IMR-90 (cell line): ENCODE results near the gene OSBP2. TPM values are rescaled to one million over a fixed set of nuclear protein-coding genes. Genes with fewer than 3 reads are reported as not detected.

Experiments used
- ATAC-seq: fragments of 200-7000 bp; cut with Tn5 transposase; 2 replicates; pipeline ENCODE4 v1.9.1; 2020; ENCODE audit warnings: low read depth, mild to moderate bottlenecking, moderate library complexity
- BruUV-seq: library from RNA; stranded (reverse); fragments of 400-500 nt; replicated peaks from 2 replicates; lab custom pipeline; 2021; lab: Mats Ljungman, UMichigan
- CTCF ChIA-PET: fragments of 300-600 bp; formaldehyde crosslinking; extraction: SDS; loops from one replicate; lab custom pipeline; 2021; ENCODE audit warnings: antibody characterized with exemption; lab: Yijun Ruan, JAX
- POLR2A ChIA-PET: fragments of 300-600 bp; sonication (Branson Sonifier 250); formaldehyde crosslinking; loops from one replicate; lab custom pipeline; 2022; ENCODE audit warnings: antibody characterized with exemption; ENCODE audit not compliant: unreplicated experiment; lab: Charles Lee
- DNase-seq: peaks from one replicate; pipeline ENCODE4 v3.0.0; 2013
- H2AFZ ChIP-seq: replicated peaks from 2 replicates; pipeline ENCODE3; 2013; ENCODE audit warnings: low read length, mild to moderate bottlenecking; ENCODE audit not compliant: poor library complexity
- H2AK5ac ChIP-seq: 2 replicates; pipeline ENCODE4 v1.6.1; 2013; ENCODE audit warnings: low read depth, low read length, inconsistent platforms
- H2AK9ac ChIP-seq: replicated peaks from 2 replicates; pipeline ENCODE3; 2013; ENCODE audit warnings: mild to moderate bottlenecking, low read depth, low read length, moderate library complexity; ENCODE audit not compliant: poor library complexity
- H2BK120ac ChIP-seq: 2 replicates; pipeline ENCODE4 v1.6.1; 2013; ENCODE audit warnings: low read depth, low read length, inconsistent platforms
- H2BK15ac ChIP-seq: 3 replicates; pipeline ENCODE4 v1.6.1; 2013; ENCODE audit warnings: low read depth, low read length, inconsistent platforms
- H2BK20ac ChIP-seq: 2 replicates; pipeline ENCODE4 v1.6.1; 2013; ENCODE audit warnings: low read depth, mild to moderate bottlenecking, inconsistent platforms, low read length, moderate library complexity
- H2BK5ac ChIP-seq: 2 replicates; pipeline ENCODE4 v1.6.1; 2013; ENCODE audit warnings: mild to moderate bottlenecking, low read depth, low read length, inconsistent platforms; ENCODE audit not compliant: poor library complexity, severe bottlenecking
- H3K14ac ChIP-seq: replicated peaks from 2 replicates; pipeline ENCODE4 v1.6.1; 2013; ENCODE audit warnings: low read depth, low read length, inconsistent platforms
- H3K18ac ChIP-seq: 2 replicates; pipeline ENCODE4 v1.6.1; 2013; ENCODE audit warnings: low read depth, low read length, control low read depth
- H3K23ac ChIP-seq: 2 replicates; pipeline ENCODE4 v1.6.1; 2013; ENCODE audit warnings: low read depth, low read length, inconsistent platforms
- H3K27ac ChIP-seq: 2 replicates; pipeline ENCODE4 v1.5.1; 2013; ENCODE audit warnings: mild to moderate bottlenecking, control low read depth, low read length; ENCODE audit not compliant: insufficient read depth
- H3K27me3 ChIP-seq: 2 replicates; pipeline ENCODE4 v1.6.1; 2013; ENCODE audit warnings: low read length; ENCODE audit not compliant: control insufficient read depth, insufficient read depth
- H3K36me3 ChIP-seq: 2 replicates; pipeline ENCODE4 v1.6.1; 2013; ENCODE audit warnings: low read length, mixed read lengths; ENCODE audit not compliant: control insufficient read depth, insufficient read depth
- H3K4ac ChIP-seq: 2 replicates; pipeline ENCODE4 v1.6.1; 2013; ENCODE audit warnings: low read depth, low read length, inconsistent platforms
- H3K4me1 ChIP-seq: 2 replicates; pipeline ENCODE4 v1.6.1; 2013; ENCODE audit warnings: low read length, mixed read lengths; ENCODE audit not compliant: control insufficient read depth, insufficient read depth
- H3K4me2 ChIP-seq: 2 replicates; pipeline ENCODE4 v1.6.1; 2013; ENCODE audit warnings: low read depth, mild to moderate bottlenecking, control low read depth, low read length, moderate library complexity
- H3K4me3 ChIP-seq: 2 replicates; pipeline ENCODE4 v1.5.1; 2013; ENCODE audit warnings: low read depth, mild to moderate bottlenecking, control low read depth, low read length, moderate library complexity; ENCODE audit not compliant: insufficient read depth
- H3K56ac ChIP-seq: 2 replicates; pipeline ENCODE4 v1.6.1; 2013; ENCODE audit warnings: low read length, inconsistent platforms; ENCODE audit not compliant: insufficient read depth; ENCODE audit errors: extremely low read depth
- H3K79me1 ChIP-seq, 2 experiments: 2 replicates each; pipeline ENCODE4 v1.6.1; 2013; ENCODE audit warnings: low read length in 2 of 2, inconsistent platforms in 1 of 2, low read depth in 1 of 2
- H3K9ac ChIP-seq: 2 replicates; pipeline ENCODE4 v1.6.1; 2013; ENCODE audit warnings: low read depth, low read length, control low read depth
- H3K9me1 ChIP-seq: 2 replicates; pipeline ENCODE4 v1.6.1; 2013; ENCODE audit warnings: low read length, inconsistent platforms; ENCODE audit not compliant: insufficient read depth
- H3K9me3 ChIP-seq: 2 replicates; pipeline ENCODE4 v1.6.1; 2013; ENCODE audit warnings: low read length; ENCODE audit not compliant: control insufficient read depth, insufficient read depth
- H4K20me1 ChIP-seq: 2 replicates; pipeline ENCODE4 v1.6.1; 2013; ENCODE audit warnings: low read length, inconsistent platforms; ENCODE audit not compliant: insufficient read depth
- H4K5ac ChIP-seq: 2 replicates; pipeline ENCODE4 v1.6.1; 2013; ENCODE audit warnings: mild to moderate bottlenecking, low read depth, low read length, control low read depth
- H4K8ac ChIP-seq, 2 experiments: 2 replicates each; pipeline ENCODE4 v1.6.1; 2013; ENCODE audit warnings: low read depth in 2 of 2, low read length in 2 of 2, control low read depth in 1 of 2, inconsistent platforms in 1 of 2
- H4K91ac ChIP-seq: 2 replicates; pipeline ENCODE4 v1.6.1; 2013; ENCODE audit warnings: low read depth, low read length, inconsistent platforms; ENCODE audit not compliant: insufficient read depth
- BHLHE40 ChIP-seq: fragments of 150-350 bp; IDR thresholded peaks from 2 replicates; pipeline ENCODE4 v1.6.1; 2016; ENCODE audit warnings: mild to moderate bottlenecking, low read depth, low read length
- CHD1 ChIP-seq: IDR thresholded peaks from 2 replicates; pipeline ENCODE4 v1.6.1; 2012; ENCODE audit warnings: low read depth, low read length, improper control_type of control experiment
- CTCF ChIP-seq: conservative IDR thresholded peaks from 2 replicates; pipeline ENCODE4 v1.5.1; 2012; ENCODE audit warnings: mild to moderate bottlenecking, low read depth, low read length, improper control_type of control experiment
- MAZ ChIP-seq: IDR thresholded peaks from 2 replicates; pipeline ENCODE4 v1.6.1; 2012; ENCODE audit warnings: low read depth, mild to moderate bottlenecking, low read length, improper control_type of control experiment, moderate library complexity, borderline replicate concordance
- NFE2L2 ChIP-seq: fragments of 150-350 bp; IDR thresholded peaks from 2 replicates; pipeline ENCODE4 v1.6.1; 2016; ENCODE audit warnings: low read depth, mild to moderate bottlenecking, low read length
- RFX5 ChIP-seq: IDR thresholded peaks from 2 replicates; pipeline ENCODE4 v1.8.0; 2012; ENCODE audit warnings: low read depth, mild to moderate bottlenecking, low read length, moderate library complexity
- WGBS, 2 experiments: methylation state at CpG; one replicate each; pipeline versions ENCODE4 v1.1.5 to v1.1.7; 2013; ENCODE audit warnings: missing lambda C conversion rate in 2 of 2; ENCODE audit not compliant: insufficient read length in 1 of 2; ENCODE audit errors: extremely low coverage in 2 of 2; 5-methylcytosine and 5-hydroxymethylcytosine counted together
- dilution Hi-C: fragments of 300-500 bp; cut with HindIII; formaldehyde crosslinking; loops from one replicate; pipeline ENCODE4 v1.14.3; 2018; ENCODE audit warnings: low sequenced_read_pairs; ENCODE audit not compliant: unreplicated experiment
- in situ Hi-C: fragments of 300-500 bp; cut with MboI; formaldehyde crosslinking; loops from 3 replicates; pipeline ENCODE4 v1.14.3; 2019; ENCODE audit warnings: low sequenced_read_pairs, inconsistent platforms, mixed read lengths
- intact Hi-C: fragments of 100-400 bp; cut with micrococcal nuclease; formaldehyde crosslinking; loops from 2 replicates; pipeline ENCODE4 v1.10.0; 2022
- polyA plus RNA-seq, 3 experiments: library from polyadenylated mRNA; depleted of rRNA; stranded (reverse); fragments of >200 nt; gene quantifications; 2 replicates each; pipeline ENCODE4 v1.2.3, GENCODE V29; 2012; ENCODE audit warnings: low replicate concordance in 1 of 3
- total RNA-seq: library from RNA; depleted of rRNA; stranded (reverse); fragments of >200 nt; gene quantifications from 2 replicates; pipeline ENCODE4 v1.2.3, GENCODE V29; 2012
- TF ChIP-seq, protein P1 (sequence below): fragments of 150-350 bp; IDR thresholded peaks from 2 replicates; pipeline ENCODE4 v1.6.1; 2016; ENCODE audit warnings: low read depth, mild to moderate bottlenecking, low read length, moderate library complexity, borderline replicate concordance

OSBP2 gene
- total and polyA plus RNA-seq, 2 of the 4 experiments (the other 2 are of a cell fraction), result 1.8 to 2.2 TPM

DNA sequence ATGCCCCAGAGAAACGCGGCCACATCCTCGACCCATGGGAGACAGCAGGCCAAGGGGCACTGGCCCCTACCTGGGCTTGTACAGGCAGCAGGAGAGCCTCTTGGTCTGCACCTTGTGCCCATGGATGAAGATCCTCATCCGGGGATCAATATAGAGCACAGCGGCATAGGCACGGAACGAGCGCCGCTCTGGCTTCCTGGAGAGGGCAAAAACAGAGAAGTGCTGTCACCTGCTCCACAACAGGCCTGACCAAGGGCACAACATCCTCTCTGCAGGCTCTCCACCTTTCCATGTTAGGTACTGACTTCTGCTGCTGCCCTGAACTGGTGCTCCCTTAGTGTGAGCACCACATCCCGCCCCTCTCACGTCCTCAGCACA is 246.7 kb downstream of the OSBP2 start:
- no peak overlapping the region for H2BK20ac ChIP-seq
- no peak overlapping the region for H3K9ac ChIP-seq
- H3K56ac ChIP-seq, result no peak overlapping the region
- no peak overlapping the region for H4K8ac ChIP-seq
- H4K5ac ChIP-seq, result no peak overlapping the region
- H4K20me1 ChIP-seq, result no peaks in the 10 kb centered on the region; the same call in 1 of the 2 replicates
- H3K14ac ChIP-seq, result no peak overlapping the region
- no TSS peak for BruUV-seq
- no peak overlapping the region for H2BK15ac ChIP-seq
- H3K23ac ChIP-seq, result no peak overlapping the region
- H3K4me2 ChIP-seq, result no peak overlapping the region
- H3K9me1 ChIP-seq, result no peaks in the 10 kb centered on the region
- ATAC-seq, result no peak
- ChIA-PET CTCF (interaction anchor here (0.8 kb wide), 1 partner anchor 142 kb away, joined by 3 read pairs; no protein-coding TSS in a partner anchor), POLR2A (no interaction called here)
- in situ Hi-C loops (loop anchor here (10.0 kb wide), 1 partner anchor 293 kb away; no protein-coding TSS in a partner anchor), dilution Hi-C loops (no loop called here), intact Hi-C loops (no loop called here)
- no peak overlapping the region for H3K27ac ChIP-seq
- H3K9me3 ChIP-seq, result no peaks in the 10 kb centered on the region
- TF ChIP-seq CHD1 (no peak), NFE2L2 (no peak), RFX5 (no peak), BHLHE40 (no peak), MAZ (no peak), CTCF (no peak)
- TF ChIP-seq, protein P1, sequence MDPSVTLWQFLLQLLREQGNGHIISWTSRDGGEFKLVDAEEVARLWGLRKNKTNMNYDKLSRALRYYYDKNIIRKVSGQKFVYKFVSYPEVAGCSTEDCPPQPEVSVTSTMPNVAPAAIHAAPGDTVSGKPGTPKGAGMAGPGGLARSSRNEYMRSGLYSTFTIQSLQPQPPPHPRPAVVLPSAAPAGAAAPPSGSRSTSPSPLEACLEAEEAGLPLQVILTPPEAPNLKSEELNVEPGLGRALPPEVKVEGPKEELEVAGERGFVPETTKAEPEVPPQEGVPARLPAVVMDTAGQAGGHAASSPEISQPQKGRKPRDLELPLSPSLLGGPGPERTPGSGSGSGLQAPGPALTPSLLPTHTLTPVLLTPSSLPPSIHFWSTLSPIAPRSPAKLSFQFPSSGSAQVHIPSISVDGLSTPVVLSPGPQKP, result no peak
- no peak overlapping the region for H2AFZ ChIP-seq
- no peak overlapping the region for H3K18ac ChIP-seq
- no peak overlapping the region for H3K4ac ChIP-seq
- no peak overlapping the region for H2BK5ac ChIP-seq
- no peak overlapping the region for H2AK9ac ChIP-seq
- H2BK120ac ChIP-seq, result no peak overlapping the region
- WGBS, 2 experiments, result 100% methylated on average over 1 of the region's 11 CpGs; no CpG with 5 or more reads in 1 of the 2 experiments
- H3K4me1 ChIP-seq, result no peaks in the 10 kb centered on the region
- no peaks in the 10 kb centered on the region for H3K27me3 ChIP-seq
- no peak overlapping the region for H3K4me3 ChIP-seq
- H2AK5ac ChIP-seq, result no peak overlapping the region
- H4K91ac ChIP-seq, result no peak overlapping the region
- peaks cover 80% of the 10 kb centered on the region for H3K36me3 ChIP-seq
- H3K79me1 ChIP-seq, result peaks cover 8 to 17% of the 10 kb centered on the region in 2 experiments; a peak in 3 of 4 replicates
- DNase-seq, result no peak
